ENCODE data around the gene AHI1. TPM values are rescaled to one million over a fixed set of nuclear protein-coding genes. Genes with fewer than 3 reads are reported as not detected.

AHI1 gene
- total RNA-seq, 6 experiments from 2014 or later: 14.6 to 19.1 (median 17.0) TPM

DNA sequence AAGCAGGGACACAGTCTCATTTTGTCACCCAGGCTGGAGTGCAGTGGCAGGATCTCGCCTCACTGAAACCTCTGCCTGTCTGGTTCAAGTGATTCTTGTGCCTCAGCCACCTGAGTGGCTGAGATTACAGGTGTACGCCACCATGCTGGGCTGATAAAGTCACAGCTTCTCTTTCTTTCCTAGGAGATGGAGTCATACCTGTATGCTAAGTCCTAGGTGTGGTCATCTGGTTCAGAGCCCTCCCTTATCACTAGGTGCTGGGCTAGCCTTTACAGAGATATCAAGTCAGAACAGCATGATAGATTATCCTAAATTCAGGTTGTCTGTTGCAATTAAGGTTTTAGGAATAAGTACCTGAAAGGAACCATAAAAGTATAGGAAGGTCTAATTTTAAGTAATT, 86.7 kb downstream of the AHI1 start:
- no peaks in the 10 kb centered on the region for H3K9me3 Mint-ChIP-seq
- DNase-seq: no peak
- H3K4me1 Mint-ChIP-seq (ENCODE audit: low read depth): peaks cover 14% of the 10 kb centered on the region
- no peak overlapping the region for H3K27ac Mint-ChIP-seq
- no peaks in the 10 kb centered on the region for H3K27me3 Mint-ChIP-seq (ENCODE audit: insufficient read depth)
- no peak overlapping the region for H3K4me3 Mint-ChIP-seq
- TF ChIP-seq, protein P1, sequence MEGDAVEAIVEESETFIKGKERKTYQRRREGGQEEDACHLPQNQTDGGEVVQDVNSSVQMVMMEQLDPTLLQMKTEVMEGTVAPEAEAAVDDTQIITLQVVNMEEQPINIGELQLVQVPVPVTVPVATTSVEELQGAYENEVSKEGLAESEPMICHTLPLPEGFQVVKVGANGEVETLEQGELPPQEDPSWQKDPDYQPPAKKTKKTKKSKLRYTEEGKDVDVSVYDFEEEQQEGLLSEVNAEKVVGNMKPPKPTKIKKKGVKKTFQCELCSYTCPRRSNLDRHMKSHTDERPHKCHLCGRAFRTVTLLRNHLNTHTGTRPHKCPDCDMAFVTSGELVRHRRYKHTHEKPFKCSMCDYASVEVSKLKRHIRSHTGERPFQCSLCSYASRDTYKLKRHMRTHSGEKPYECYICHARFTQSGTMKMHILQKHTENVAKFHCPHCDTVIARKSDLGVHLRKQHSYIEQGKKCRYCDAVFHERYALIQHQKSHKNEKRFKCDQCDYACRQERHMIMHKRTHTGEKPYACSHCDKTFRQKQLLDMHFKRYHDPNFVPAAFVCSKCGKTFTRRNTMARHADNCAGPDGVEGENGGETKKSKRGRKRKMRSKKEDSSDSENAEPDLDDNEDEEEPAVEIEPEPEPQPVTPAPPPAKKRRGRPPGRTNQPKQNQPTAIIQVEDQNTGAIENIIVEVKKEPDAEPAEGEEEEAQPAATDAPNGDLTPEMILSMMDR (IDR thresholded peaks at IDR 0.05): no peak
- H3K36me3 Mint-ChIP-seq (ENCODE audit: low read depth): no peaks in the 10 kb centered on the region

DNA sequence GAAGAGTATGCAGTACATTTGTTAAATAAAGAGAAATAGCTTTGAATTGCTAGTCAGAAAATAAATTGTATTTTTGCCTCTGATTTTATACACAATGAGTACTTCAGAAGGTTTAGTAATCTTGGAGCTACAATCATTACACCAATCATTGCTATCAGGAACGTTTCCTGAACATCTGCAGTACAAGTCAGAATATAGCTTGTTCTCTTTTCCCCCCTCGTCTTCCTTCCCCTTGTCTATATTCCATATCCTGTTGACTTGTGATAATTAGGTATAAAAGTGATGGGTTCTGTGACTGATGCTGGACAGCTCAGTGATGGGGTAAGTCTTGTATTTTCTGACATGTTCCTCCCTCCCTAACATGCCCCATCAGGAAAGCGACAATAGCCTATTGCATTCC, 94.0 kb downstream of the AHI1 start:
- no peak overlapping the region for H3K27ac Mint-ChIP-seq
- H3K27me3 Mint-ChIP-seq (ENCODE audit: insufficient read depth): no peaks in the 10 kb centered on the region

DNA sequence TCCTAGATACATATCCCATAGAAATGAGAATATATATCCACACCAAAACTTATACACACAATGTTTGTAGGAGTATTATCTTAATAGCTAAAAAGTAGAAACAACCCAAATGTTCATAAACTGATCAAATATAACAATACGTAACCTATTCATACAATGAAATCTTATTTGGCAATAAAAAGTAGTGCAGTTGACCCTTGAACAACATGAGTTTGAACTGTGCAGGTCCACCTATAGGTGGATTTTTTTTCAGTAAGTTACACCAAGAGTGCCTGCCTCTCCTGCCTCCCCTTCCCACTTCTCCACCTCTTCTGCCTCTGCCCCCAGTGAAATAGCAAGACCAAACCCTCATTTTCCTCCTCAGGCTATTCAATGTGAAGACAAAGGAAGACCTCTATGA, 95.2 kb downstream of the AHI1 start:
- Mint-ChIP-seq H3K27ac (no peak overlapping the region), H3K4me3 (no peak overlapping the region), H3K9me3 (no peaks in the 10 kb centered on the region), H3K27me3 (ENCODE audit: insufficient read depth) (no peaks in the 10 kb centered on the region), H3K4me1 (ENCODE audit: low read depth) (no peaks in the 10 kb centered on the region), H3K36me3 (ENCODE audit: low read depth) (peaks cover 18% of the 10 kb centered on the region)
- DNase-seq: no peak
- TF ChIP-seq, protein P1 (IDR thresholded peaks at IDR 0.05): no peak

More for the DNA sequence above, 94.0 kb downstream of the AHI1 start:
- no peak for DNase-seq
- TF ChIP-seq, protein P1 (IDR thresholded peaks at IDR 0.05): no peak
- no peak overlapping the region for H3K4me3 Mint-ChIP-seq
- H3K4me1 Mint-ChIP-seq (ENCODE audit: low read depth): no peaks in the 10 kb centered on the region
- peaks cover 17% of the 10 kb centered on the region for H3K36me3 Mint-ChIP-seq (ENCODE audit: low read depth)
- H3K9me3 Mint-ChIP-seq: no peaks in the 10 kb centered on the region

DNA sequence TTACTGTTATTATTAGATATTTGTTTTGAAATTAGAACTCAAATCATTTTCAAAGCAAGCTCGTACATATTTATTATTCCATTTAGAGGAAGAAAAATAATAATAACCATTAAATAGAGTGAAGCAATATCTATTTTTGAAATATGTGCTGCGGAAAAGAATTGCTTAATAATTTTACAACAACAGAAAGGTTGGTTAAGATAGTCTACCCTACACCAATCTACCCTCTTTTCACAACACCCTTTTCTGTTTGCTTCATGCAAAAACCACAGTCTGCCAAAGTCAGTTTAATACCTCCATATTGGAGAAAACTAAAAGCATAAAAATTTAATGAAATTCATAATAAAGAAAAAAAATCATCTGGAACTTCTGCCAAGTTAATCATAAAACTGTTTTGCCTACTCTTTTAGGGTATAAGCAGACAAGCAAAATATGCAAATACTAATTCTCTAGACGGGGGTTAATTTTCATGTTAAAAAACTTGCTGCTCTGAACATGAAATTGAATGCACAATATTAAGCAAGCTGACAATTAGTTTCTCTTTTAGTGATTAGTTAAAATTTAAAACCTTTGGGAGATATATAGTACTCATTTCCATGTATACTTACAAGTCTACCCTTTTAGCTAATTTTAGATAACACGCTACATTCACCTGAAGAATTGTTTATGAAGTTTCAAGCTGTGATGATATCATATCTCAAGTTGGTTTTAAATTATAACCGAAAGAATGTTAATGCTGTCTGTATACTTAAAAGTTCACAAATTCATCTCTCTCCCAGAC, 100.2 kb downstream of the AHI1 start:
- 0 out of 2 replicates have a peak, but pooled peaks cover 4% of the 10 kb centered on the region for H3K36me3 Mint-ChIP-seq (ENCODE audit: low read depth)
- no peaks in the 10 kb centered on the region for H3K27me3 Mint-ChIP-seq (ENCODE audit: insufficient read depth)
- TF ChIP-seq, protein P1 (IDR thresholded peaks at IDR 0.05): no peak
- H3K4me1 Mint-ChIP-seq (ENCODE audit: low read depth): no peaks in the 10 kb centered on the region
- no peak for DNase-seq
- no peaks in the 10 kb centered on the region for H3K9me3 Mint-ChIP-seq
- H3K27ac Mint-ChIP-seq: no peak overlapping the region
- H3K4me3 Mint-ChIP-seq: no peak overlapping the region

DNA sequence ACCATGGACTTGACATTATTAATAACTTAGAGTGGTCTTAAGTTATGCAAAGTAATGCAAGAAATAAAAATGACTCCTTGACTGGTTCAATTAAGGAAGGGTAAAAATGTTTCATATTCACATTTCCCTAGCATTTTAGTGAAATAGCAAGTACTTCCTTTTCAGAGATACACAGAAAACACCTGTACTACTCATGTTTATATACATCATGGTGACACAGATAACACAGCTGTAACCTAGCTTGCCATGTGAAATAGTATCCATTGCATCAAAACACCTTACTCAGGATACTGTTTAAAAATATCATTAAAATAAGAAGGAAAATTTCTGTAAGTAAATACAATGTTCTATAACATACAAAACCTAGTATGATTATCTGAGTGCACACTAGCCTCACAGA, 102.4 kb downstream of the AHI1 start:
- no peak overlapping the region for H3K4me3 Mint-ChIP-seq
- peaks cover 3% of the 10 kb centered on the region; the same call in 1 of the 2 replicates for H3K36me3 Mint-ChIP-seq (ENCODE audit: low read depth)
- H3K27me3 Mint-ChIP-seq (ENCODE audit: insufficient read depth): no peaks in the 10 kb centered on the region
- TF ChIP-seq, protein P1 (IDR thresholded peaks at IDR 0.05): no peak
- no peak overlapping the region for H3K27ac Mint-ChIP-seq
- no peaks in the 10 kb centered on the region for H3K9me3 Mint-ChIP-seq
- no peaks in the 10 kb centered on the region for H3K4me1 Mint-ChIP-seq (ENCODE audit: low read depth)
- DNase-seq: no peak
